Activated CD4-positive, alpha-beta memory T cell treated with anti-CD3 and anti-CD28 coated beads for 36 hours (primary cell): ENCODE measurements around the gene BASP1. TPM values are rescaled to one million over a fixed set of nuclear protein-coding genes. Genes with fewer than 3 reads are reported as not detected.
"Not testable (repeated sequence)": the region's sequence is repeated elsewhere in the genome, so short reads cannot be mapped to it uniquely, and the experiment has no call there.

Experiments
- CTCF ChIA-PET: fragments of 350-600 bp; sonication (Branson Sonifier 250); formaldehyde crosslinking; loops from one replicate; lab custom pipeline; 2021; ENCODE audit warnings: antibody characterized with exemption, inconsistent platforms; lab: Charles Lee
- POLR2A ChIA-PET: fragments of 350-600 bp; sonication (Branson Sonifier 250); formaldehyde crosslinking; loops from one replicate; lab custom pipeline; 2021; ENCODE audit warnings: antibody characterized with exemption; lab: Charles Lee
- DNase-seq: peaks from one replicate; pipeline ENCODE4 v3.0.0-alpha.2; 2020
- H3K27ac Mint-ChIP-seq: one replicate; pipeline ENCODE4 v1.8.0; 2021; ENCODE audit warnings: mixed read lengths
- H3K27me3 Mint-ChIP-seq: one replicate; pipeline ENCODE4 v1.8.0; 2021; ENCODE audit warnings: mixed read lengths
- H3K36me3 Mint-ChIP-seq: one replicate; pipeline ENCODE4 v1.8.0; 2021; ENCODE audit warnings: mixed read lengths
- H3K4me1 Mint-ChIP-seq: one replicate; pipeline ENCODE4 v1.8.0; 2021; ENCODE audit warnings: low read depth, mixed read lengths
- H3K4me3 Mint-ChIP-seq: one replicate; pipeline ENCODE4 v1.8.0; 2021; ENCODE audit warnings: mild to moderate bottlenecking, mixed read lengths
- H3K9me3 Mint-ChIP-seq: one replicate; pipeline ENCODE4 v1.8.0; 2021; ENCODE audit warnings: mixed read lengths
- intact Hi-C: fragments of 100-400 bp; cut with micrococcal nuclease; formaldehyde crosslinking; loops from one replicate; pipeline ENCODE4 v1.15.1; 2023
- total RNA-seq, 2 experiments: library from RNA; stranded (reverse); gene quantifications; one replicate each; pipeline ENCODE4 v1.2.3, GENCODE V29; 2021

Gene BASP1
- total RNA-seq, 2 experiments from 2014 or later: 0.27 to 0.48 TPM

DNA sequence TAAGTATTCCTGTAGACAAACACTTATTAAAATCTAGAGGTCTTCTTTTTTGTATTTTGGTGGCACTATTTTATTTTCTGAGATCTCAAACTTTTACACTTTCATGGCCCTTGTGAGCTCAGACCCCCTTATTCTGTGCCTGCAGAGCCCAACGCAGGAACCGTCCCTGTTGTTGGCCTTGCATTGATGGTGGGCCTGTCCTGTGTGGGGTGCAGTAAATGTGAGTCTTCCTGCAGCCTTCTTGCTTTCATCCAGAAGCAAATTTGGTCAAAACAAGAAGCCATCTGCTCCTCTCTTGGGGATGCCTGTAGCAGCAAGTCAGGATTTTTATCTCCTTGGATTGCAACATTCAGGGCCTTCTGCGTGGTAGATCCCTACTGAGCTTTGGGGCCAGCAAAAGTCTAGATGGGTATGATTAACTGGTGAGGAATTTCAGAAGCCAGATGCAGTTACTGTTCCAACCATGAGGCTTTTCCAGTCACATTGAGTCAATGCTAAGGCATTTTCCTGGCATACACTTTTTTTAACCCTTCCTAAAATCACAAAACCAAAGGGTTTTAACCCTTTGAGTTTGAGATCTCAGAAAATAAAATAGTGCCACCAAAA is 31.7 kb downstream of the BASP1 start:
- no peaks in the 10 kb centered on the region for H3K9me3 Mint-ChIP-seq
- H3K36me3 Mint-ChIP-seq: no peaks in the 10 kb centered on the region
- no peak for DNase-seq
- no peak overlapping the region for H3K27ac Mint-ChIP-seq
- H3K27me3 Mint-ChIP-seq: no peaks in the 10 kb centered on the region
- ChIA-PET CTCF (no interaction called here), POLR2A (no interaction called here)
- no peak overlapping the region for H3K4me3 Mint-ChIP-seq
- intact Hi-C loops: no loop called here
- H3K4me1 Mint-ChIP-seq: no peaks in the 10 kb centered on the region

DNA sequence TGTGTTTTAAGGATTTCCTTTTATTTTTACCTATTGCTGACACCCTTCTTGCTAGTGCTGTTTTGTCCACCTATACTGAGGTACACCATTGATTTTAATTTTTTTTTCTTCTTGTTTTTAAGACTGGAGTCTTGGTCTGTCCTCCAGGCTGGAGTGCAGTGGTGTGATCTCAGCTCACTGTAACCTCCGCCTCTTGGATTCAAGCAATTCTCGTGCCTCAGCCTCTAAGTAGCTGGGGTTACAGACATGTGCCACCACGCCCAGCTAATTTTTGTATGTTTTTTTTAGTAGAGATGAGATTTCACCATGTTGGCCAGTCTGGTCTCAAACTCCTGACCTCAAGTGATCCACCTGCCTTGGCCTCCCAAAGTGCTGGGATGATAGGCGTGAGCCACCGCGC is 32.4 kb downstream of the BASP1 start:
- H3K27ac Mint-ChIP-seq, H3K27me3 Mint-ChIP-seq, POLR2A ChIA-PET, intact Hi-C loops, H3K9me3 Mint-ChIP-seq, H3K36me3 Mint-ChIP-seq, CTCF ChIA-PET, H3K4me3 Mint-ChIP-seq, DNase-seq, H3K4me1 Mint-ChIP-seq: not testable (repeated sequence)

DNA sequence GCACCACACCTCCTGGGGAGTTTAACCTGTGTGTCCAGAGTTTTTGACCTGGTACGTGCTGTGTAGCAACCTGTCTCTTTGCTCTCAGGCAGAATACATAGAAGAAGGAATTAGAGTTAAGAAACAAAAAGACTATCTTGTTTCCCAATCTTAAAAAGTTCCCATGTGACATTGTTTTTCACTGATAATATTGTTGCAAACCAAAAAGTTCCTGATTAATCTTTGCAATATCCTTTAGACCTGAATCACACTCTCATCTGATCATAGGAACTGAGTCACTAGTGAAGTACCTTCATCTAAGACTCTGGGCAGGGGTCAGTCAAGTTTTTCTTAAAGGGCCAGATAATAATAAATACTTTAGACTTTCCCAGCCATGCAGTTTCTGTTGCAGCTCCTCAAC is 35.1 kb downstream of the BASP1 start:
- ChIA-PET POLR2A (no interaction called here), CTCF (interaction anchor here (1.6 kb wide), 1 partner anchor 36 kb away, joined by 5 read pairs; no protein-coding TSS in a partner anchor)
- Mint-ChIP-seq H3K9me3 (no peaks in the 10 kb centered on the region), H3K4me1 (no peaks in the 10 kb centered on the region), H3K36me3 (no peaks in the 10 kb centered on the region), H3K4me3 (no peak overlapping the region), H3K27me3 (no peaks in the 10 kb centered on the region), H3K27ac (no peak overlapping the region)
- DNase-seq: no peak
- intact Hi-C loops: no loop called here

DNA sequence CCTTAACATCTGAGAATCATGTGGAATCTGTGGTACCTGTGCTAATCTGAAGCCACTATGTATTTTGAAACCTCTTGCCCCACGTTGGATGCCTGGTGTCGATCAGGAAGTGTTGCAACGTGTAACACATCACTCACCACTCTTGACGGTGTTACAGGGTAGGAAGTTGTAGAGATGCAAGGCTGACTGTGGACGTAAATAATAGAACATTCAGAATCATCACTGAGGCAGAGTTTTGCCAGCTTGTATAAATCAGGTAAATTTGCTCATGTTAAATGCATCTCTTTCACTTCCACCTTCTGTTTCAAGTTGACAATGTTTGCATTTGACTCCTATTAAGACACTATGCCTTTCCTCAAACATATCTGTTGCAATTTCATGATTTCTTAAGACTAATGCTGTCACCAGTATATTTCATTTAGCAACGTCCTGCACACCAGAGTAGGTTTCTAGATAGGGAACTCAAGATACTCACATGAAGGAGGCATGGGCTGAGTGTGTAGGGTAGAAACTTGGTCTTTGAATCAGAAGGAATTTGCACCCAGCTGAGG is 38.1 kb downstream of the BASP1 start:
- H3K27me3 Mint-ChIP-seq: no peaks in the 10 kb centered on the region
- intact Hi-C loops: no loop called here

DNA sequence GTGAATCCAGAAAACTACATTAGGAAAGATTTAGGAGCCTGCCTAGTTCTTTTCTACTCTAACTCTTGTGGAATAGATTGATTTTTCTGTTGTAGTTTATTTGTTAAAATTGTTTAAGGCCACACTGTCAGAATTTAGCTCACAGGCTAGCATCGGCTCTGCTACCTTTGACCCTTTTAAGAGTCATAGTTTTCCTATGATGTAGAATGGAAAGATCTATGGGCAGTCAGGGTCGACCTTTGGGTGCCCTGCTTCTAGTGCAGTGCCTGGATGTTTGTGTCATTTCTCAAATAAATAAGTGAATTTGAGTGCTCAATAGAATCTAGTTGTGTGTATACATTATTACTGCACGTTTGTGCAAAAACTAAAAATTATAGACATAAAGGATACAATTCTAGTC is 38.7 kb downstream of the BASP1 start:
- Mint-ChIP-seq H3K9me3 (no peaks in the 10 kb centered on the region), H3K4me1 (no peaks in the 10 kb centered on the region), H3K27me3 (no peaks in the 10 kb centered on the region), H3K27ac (no peak overlapping the region), H3K36me3 (no peaks in the 10 kb centered on the region), H3K4me3 (no peak overlapping the region)
- ChIA-PET CTCF (no interaction called here), POLR2A (no interaction called here)
- intact Hi-C loops: no loop called here
- DNase-seq: no peak

More for the DNA sequence above, 38.1 kb downstream of the BASP1 start:
- Mint-ChIP-seq H3K27ac (no peak overlapping the region), H3K9me3 (no peaks in the 10 kb centered on the region), H3K36me3 (no peaks in the 10 kb centered on the region), H3K4me3 (no peak overlapping the region), H3K4me1 (no peaks in the 10 kb centered on the region)
- ChIA-PET CTCF (no interaction called here), POLR2A (no interaction called here)
- no peak for DNase-seq

DNA sequence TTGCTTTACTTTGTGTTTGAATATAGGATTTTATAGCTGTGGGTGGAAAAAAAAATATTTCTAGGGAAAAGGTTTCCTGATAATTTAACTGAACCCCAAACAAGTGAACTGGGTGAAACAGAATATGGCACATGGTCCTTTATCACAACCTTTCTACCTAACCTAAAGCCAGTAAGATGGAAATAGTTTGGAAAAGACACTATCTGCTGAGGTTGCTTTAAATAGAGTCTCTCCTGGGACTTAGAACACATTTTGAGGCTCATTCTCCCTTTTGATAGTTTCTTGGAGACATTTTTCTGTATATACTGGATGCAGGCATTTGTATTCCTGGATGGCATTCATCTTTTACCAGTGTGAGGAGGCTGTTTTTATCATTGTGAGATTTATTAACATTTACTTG is 39.4 kb downstream of the BASP1 start:
- Mint-ChIP-seq H3K36me3 (no peaks in the 10 kb centered on the region), H3K4me1 (no peaks in the 10 kb centered on the region), H3K27ac (no peak overlapping the region), H3K4me3 (no peak overlapping the region), H3K27me3 (no peaks in the 10 kb centered on the region), H3K9me3 (no peaks in the 10 kb centered on the region)
- DNase-seq: no peak
- CTCF ChIA-PET: no interaction called here
- POLR2A ChIA-PET: no interaction called here
- intact Hi-C loops: no loop called here

DNA sequence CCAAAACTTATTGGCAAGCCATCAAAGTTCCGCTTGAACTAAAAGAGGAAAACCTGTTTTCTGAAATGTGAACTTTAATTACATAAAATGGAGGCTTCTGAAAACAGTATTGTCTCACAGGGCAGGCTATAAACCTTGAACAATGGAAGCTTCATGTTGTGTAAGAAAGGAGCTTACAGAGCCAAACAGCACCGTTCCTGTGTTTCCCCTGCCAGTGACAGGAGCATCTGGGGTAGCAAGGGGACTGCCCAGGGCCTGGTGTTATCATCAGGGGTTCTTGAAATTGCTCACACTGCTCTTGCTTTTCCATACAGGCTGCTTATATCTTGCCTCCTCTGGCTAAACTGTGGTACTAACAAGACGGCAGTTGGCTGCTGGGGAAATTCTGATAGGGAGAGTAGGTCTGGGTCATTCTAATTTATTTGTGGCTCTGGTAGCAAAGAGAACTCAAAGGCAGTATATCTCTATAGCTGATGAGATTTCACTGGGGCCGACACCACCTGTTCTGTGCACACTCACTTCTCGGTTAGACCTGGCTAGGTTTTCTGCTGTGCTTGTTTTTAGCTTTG is 40.4 kb downstream of the BASP1 start:
- peak; percentile 10 for DNase-seq
- Mint-ChIP-seq H3K27me3 (no peaks in the 10 kb centered on the region), H3K4me1 (no peaks in the 10 kb centered on the region), H3K4me3 (no peak overlapping the region), H3K36me3 (no peaks in the 10 kb centered on the region), H3K9me3 (no peaks in the 10 kb centered on the region), H3K27ac (no peak overlapping the region)
- intact Hi-C loops: no loop called here
- CTCF ChIA-PET: no interaction called here
- POLR2A ChIA-PET: no interaction called here

DNA sequence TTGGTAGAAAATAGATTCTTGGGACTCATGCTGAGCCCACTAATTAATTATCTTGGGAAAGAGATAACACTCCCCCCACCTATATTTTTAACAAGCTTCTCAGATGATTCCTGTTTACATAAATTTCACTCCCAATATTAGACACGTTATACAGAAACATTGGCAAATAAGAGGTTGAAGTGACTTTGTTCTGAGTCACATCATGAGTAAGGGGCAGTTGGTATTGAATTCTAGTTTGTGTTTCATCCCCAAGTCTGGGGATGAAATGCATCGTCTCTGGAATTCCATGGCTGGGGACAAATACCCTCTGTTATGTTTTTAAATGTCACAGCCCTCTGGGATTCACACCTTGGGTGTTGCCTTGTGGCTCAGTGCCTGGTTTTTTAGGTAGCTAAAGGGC is 41.0 kb downstream of the BASP1 start:
- POLR2A ChIA-PET: no interaction called here
- no peaks in the 10 kb centered on the region for H3K36me3 Mint-ChIP-seq
- H3K4me1 Mint-ChIP-seq: no peaks in the 10 kb centered on the region
- intact Hi-C loops: no loop called here
- H3K4me3 Mint-ChIP-seq: no peak overlapping the region
- H3K27me3 Mint-ChIP-seq: no peaks in the 10 kb centered on the region
- H3K9me3 Mint-ChIP-seq: no peaks in the 10 kb centered on the region
- no peak for DNase-seq
- no peak overlapping the region for H3K27ac Mint-ChIP-seq
- CTCF ChIA-PET: no interaction called here

DNA sequence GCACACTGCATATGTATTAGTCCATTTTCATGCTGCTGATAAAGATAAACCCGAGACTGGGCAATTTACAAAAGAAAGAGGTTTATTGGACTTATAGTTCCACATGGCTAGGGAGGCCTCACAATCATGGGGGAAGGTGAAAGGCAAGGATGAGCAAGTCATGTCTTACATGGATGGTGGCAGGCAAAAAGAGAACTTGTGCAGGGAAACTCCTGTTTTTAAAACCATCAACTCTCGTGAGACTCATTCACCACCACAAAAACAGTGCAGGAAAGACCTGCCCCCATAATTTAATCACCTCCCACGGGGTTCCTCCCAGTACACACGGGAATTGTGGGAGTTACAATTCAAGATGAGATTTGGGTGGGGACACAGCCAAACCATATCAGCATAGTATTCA is 41.6 kb downstream of the BASP1 start:
- intact Hi-C loops, DNase-seq, H3K4me3 Mint-ChIP-seq, CTCF ChIA-PET, H3K9me3 Mint-ChIP-seq, POLR2A ChIA-PET, H3K27ac Mint-ChIP-seq, H3K4me1 Mint-ChIP-seq, H3K27me3 Mint-ChIP-seq, H3K36me3 Mint-ChIP-seq: not testable (repeated sequence)

DNA sequence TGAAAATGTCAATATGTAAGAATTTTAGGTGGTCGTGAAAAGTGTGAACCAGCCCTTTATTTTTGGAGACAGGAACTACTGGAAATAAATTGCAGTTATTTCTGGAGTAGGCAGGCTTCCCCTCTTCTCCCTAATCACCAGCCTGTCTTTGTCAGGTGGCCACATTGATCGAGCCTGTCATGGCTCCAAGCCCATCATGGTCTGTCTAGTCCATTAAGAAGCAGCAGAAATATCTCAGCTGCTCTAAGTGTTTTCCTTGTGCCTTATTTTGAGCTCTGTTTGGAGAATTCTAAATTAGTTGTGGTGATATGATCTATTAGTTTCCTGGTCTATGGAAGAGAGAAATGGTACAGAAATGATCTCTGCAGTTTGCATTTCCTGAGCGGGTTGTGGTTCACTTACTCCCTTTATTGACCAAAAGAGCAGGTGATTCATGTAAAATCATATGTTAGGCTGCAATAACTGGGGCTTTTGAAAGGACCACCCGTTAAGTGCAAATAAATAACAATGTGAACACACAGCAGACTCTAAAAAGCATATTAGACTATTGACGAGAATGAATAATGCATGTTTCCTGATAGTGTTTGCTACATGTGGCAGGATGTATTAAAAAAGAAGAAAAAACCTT is 42.3 kb downstream of the BASP1 start:
- ChIA-PET CTCF (no interaction called here), POLR2A (no interaction called here)
- DNase-seq: no peak
- no peak overlapping the region for H3K27ac Mint-ChIP-seq
- no peak overlapping the region for H3K4me3 Mint-ChIP-seq
- intact Hi-C loops: no loop called here
- no peaks in the 10 kb centered on the region for H3K36me3 Mint-ChIP-seq
- H3K4me1 Mint-ChIP-seq: no peaks in the 10 kb centered on the region
- H3K27me3 Mint-ChIP-seq: no peaks in the 10 kb centered on the region
- no peaks in the 10 kb centered on the region for H3K9me3 Mint-ChIP-seq

DNA sequence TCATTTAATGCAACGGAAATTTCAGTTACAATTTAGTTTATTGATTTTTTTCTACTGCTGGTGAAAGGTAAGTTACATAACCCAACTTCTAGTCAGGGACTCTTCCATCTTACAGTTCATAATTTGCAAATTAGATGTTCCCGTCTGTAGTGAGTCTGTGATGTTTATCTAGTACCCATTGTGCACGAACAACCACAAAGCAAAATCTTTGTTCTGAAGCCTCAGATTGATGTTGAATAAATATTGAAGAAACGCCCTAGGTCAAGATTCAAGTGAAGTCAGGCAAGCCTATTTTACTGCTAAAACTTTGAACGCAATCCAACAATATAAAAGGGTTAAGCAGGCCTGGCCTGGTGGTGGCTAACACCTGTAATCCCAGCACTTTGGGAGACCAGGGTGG is 43.1 kb downstream of the BASP1 start:
- no peaks in the 10 kb centered on the region for H3K27me3 Mint-ChIP-seq
- no peaks in the 10 kb centered on the region for H3K36me3 Mint-ChIP-seq
- intact Hi-C loops: no loop called here
- no peak for DNase-seq
- no peak overlapping the region for H3K4me3 Mint-ChIP-seq
- H3K27ac Mint-ChIP-seq: no peak overlapping the region
- ChIA-PET CTCF (no interaction called here), POLR2A (no interaction called here)
- H3K4me1 Mint-ChIP-seq: no peaks in the 10 kb centered on the region
- no peaks in the 10 kb centered on the region for H3K9me3 Mint-ChIP-seq

DNA sequence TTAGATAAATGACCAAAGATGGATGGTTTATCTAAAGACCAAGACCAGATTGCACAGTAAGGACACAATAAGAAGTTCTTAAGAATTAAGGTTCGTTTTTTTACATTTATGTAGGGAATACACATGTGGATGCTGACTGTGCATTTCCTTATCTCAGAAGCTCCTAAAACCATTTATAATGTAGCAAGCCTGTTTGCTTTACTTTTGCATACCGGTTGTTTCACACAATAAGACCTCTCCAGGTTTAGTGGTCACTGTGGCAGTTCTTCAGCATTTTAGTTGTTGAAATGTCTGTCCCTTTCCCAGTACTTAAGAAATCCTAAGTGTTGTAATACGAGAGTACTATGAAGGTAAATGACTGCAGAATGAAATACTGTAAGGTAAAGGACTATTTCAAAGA is 43.6 kb downstream of the BASP1 start:
- no peak overlapping the region for H3K27ac Mint-ChIP-seq
- no peaks in the 10 kb centered on the region for H3K4me1 Mint-ChIP-seq
- no peaks in the 10 kb centered on the region for H3K36me3 Mint-ChIP-seq
- ChIA-PET POLR2A (no interaction called here), CTCF (no interaction called here)
- intact Hi-C loops: no loop called here
- no peaks in the 10 kb centered on the region for H3K9me3 Mint-ChIP-seq
- H3K27me3 Mint-ChIP-seq: no peaks in the 10 kb centered on the region
- DNase-seq: no peak
- no peak overlapping the region for H3K4me3 Mint-ChIP-seq

DNA sequence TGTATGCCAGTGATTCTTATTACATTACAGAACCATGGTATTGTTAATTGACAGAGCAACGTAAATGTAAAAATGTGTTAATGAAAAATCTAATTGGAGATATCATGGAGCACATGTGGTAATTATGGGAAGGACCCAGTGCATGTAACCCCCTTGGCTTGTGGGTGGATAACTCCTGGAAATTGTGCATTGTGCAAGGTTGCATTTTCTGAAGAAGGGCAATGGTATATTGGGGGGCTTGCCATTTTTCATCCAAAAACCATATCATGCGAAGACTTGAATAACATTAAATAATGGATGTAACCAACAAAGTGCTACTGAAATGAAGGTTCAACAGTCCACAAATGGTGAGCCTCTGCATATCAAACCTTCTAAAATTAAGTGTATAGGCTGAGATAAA is 47.6 kb downstream of the BASP1 start:
- intact Hi-C loops: no loop called here
- Mint-ChIP-seq H3K4me3 (no peak overlapping the region), H3K4me1 (no peaks in the 10 kb centered on the region), H3K27me3 (no peaks in the 10 kb centered on the region), H3K36me3 (no peaks in the 10 kb centered on the region), H3K9me3 (no peaks in the 10 kb centered on the region), H3K27ac (no peak overlapping the region)
- POLR2A ChIA-PET: no interaction called here
- CTCF ChIA-PET: no interaction called here
- DNase-seq: no peak
